Measurements from ENCODE around the gene AGO1.

Gene AGO1

DNA sequence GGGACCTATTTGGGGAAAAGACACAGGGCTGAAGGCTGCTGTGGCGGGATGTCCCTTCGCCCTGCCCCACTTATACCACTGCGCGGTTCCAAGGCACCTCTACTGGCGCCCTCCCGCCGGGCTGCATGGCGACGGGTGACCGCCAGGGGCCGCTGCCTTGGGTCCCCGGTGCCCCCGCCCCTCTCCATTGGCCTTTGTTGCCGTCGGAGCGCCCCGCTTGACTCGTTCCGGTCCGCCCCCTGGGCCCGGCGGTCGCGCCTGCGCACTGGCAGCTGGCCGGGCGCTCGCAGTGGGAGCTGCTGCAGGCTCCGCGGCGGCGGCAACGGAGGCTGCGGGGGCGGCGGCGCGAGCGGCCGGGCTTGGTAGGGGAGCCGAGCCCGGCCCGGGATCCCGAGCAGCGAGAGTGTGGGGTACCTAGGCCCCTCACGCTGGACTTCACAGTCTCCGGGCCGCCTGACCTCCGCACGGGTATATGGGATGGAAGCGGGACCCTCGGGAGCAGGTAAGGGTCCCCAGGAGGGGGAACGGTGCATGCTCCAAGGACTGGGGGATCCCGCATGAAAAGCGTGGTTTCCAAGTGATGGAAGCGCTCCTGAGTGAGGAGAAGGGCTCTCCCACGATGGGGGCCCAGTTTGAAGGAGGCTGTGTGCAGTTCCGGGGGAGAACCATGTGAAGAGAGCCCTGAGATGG is at the start of gene AGO1:
AGO1 (plus strand) TSS at position 265 of the 690 bp plus-strand sequence; CDS start at position 478, 213 bp downstream.
- TF ChIP-seq, protein P1, sequence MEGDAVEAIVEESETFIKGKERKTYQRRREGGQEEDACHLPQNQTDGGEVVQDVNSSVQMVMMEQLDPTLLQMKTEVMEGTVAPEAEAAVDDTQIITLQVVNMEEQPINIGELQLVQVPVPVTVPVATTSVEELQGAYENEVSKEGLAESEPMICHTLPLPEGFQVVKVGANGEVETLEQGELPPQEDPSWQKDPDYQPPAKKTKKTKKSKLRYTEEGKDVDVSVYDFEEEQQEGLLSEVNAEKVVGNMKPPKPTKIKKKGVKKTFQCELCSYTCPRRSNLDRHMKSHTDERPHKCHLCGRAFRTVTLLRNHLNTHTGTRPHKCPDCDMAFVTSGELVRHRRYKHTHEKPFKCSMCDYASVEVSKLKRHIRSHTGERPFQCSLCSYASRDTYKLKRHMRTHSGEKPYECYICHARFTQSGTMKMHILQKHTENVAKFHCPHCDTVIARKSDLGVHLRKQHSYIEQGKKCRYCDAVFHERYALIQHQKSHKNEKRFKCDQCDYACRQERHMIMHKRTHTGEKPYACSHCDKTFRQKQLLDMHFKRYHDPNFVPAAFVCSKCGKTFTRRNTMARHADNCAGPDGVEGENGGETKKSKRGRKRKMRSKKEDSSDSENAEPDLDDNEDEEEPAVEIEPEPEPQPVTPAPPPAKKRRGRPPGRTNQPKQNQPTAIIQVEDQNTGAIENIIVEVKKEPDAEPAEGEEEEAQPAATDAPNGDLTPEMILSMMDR (IDR thresholded peaks at IDR 0.05; ENCODE audit: low read depth, low read length) = peak; percentile 77
- peak within 1 kb of the TSS; percentile 100 for H3K4me3 ChIP-seq (ENCODE audit: low read depth, low read length)

DNA sequence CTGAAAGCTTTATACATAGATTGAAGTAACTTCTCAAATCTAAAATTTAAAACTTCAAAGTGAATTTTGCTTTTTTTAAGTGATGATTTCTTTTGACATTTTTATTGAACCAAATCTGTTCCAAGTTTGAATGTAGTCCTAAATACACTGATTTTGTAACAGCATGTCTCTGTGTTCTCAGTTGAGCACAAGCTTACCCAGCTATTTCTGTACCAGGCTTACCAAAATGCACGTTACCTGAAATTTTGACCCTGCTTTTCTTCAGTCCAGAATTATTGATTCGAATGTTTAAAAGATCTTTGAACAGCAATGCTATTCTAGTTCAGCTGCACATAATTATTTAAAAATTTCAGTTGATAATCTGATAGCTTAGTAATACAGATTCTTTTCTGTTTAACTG is 49.6 kb upstream of the AGO1 start:
- H3K4me3 ChIP-seq (ENCODE audit: low read depth, low read length) = no peak overlapping the region
- TF ChIP-seq, protein P1 (IDR thresholded peaks at IDR 0.05; ENCODE audit: low read depth, low read length) = no peak

DNA sequence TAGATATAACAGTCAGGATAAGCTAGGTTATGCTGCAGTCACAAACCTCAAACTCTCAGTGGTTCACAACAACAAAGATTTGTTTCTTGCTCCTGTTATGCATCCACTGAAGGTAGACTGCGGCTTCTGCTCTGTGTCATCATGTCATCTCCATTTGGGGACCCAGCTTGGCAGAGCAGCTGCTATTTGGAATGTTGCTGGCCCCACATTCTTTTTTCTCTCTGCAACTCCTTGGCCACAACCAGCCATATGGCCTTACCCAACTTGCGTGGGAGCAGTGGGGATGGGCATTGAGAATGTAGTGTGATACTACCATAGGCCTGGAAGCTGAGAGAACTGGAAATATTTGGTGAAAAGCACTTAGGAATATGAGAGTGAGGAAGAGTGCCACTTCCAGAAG is 48.8 kb upstream of the AGO1 start:
- TF ChIP-seq, protein P1 (IDR thresholded peaks at IDR 0.05; ENCODE audit: low read depth, low read length) = no peak
- no peak overlapping the region for H3K4me3 ChIP-seq (ENCODE audit: low read depth, low read length)

DNA sequence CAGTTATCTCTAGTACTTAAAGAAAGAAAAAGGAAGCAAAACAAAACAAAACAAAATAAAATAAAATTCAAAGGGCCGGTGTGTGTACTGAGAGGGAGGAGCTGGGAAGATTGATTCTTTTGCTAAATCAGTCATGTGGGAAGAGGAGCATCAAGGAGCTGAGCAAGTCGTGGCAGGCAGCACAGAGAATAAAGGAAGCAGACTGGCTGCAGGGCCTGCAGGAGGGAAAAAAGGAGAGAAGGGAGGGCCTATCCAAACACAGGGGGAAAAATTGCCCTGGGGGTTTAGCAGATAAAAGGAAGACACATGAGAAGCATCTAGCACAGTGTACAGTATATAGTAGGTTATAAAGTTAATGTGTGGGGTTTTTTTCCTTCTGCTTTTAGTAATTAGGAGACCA is 47.6 kb upstream of the AGO1 start:
- TF ChIP-seq, protein P1 (IDR thresholded peaks at IDR 0.05; ENCODE audit: low read depth, low read length) = no peak
- H3K4me3 ChIP-seq (ENCODE audit: low read depth, low read length) = no peak overlapping the region

DNA sequence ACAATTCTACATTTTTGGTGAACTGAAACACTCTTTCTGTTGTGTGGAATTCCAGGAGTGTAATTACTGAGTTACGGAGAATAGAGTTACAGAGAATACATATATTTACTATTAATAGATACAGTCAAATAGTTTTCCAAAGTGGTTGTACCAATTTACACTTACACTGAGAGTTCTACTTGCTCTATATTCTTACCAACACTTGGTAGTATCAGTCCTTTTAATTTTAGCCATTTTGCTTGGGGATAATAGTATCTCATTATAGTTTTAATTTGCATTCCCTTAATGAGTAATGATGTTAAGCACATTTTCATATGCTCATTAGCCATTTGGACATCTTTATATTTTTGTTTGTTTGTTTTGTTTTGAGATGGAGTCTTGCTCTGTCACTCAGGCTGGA is 46.3 kb upstream of the AGO1 start:
- TF ChIP-seq, protein P1 (IDR thresholded peaks at IDR 0.05; ENCODE audit: low read depth, low read length) = no peak
- no peak overlapping the region for H3K4me3 ChIP-seq (ENCODE audit: low read depth, low read length)

DNA sequence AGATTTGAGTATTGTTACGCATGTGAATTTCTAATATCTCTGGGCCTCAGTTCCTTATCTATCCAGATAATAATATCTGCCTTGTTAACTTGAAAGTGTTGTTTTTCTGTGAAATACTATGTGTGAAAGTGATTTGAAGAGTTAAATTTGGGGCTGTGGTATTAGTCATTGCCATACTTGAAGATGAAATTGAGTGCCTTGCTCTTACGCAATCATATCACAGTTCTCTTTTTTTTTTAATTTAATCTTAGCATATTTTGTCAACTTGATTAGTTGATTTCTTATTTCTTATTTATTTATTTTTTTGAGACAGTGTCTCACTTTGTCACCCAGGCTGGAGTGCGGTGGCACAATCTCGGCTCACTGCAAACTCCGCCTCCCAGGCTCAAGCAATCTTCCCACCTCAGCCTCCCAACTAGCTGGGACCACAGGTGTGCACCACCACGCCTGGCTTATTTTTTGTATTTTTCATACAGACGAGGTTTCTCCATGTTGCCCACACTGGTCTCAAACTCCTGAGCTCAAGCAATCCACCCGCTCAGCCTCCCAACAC is 44.2 kb upstream of the AGO1 start:
- H3K4me3 ChIP-seq (ENCODE audit: low read depth, low read length) = no peak overlapping the region
- TF ChIP-seq, protein P1 (IDR thresholded peaks at IDR 0.05; ENCODE audit: low read depth, low read length) = no peak

DNA sequence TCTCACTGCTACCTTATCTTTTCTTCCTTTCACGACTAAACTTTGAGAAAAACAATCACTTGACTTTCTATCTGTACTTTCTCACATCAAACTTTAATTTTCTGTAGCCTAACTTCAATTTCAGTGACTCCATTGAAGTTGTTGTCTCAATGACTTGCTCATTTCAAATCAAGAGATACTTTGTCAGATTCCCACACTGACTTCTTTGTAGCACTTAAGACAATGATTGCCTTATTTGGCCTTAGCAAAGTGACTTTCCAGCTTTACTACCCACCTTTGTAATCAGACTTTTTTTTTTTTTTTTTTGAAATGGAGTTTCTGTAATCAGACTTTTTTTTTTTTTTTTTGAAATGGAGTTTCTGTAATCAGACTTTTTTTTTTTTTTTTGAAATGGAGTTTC is 38.2 kb upstream of the AGO1 start:
- TF ChIP-seq, protein P1 (IDR thresholded peaks at IDR 0.05; ENCODE audit: low read depth, low read length) = no peak
- no peak overlapping the region for H3K4me3 ChIP-seq (ENCODE audit: low read depth, low read length)
